IMR-90 (cell line): ENCODE results near the gene VSTM2A. TPM values are rescaled to one million over a fixed set of nuclear protein-coding genes. Genes with fewer than 3 reads are reported as not detected.

Experiments used
- ATAC-seq: fragments of 200-7000 bp; cut with Tn5 transposase; 2 replicates; pipeline ENCODE4 v1.9.1; 2020; ENCODE audit warnings: low read depth, mild to moderate bottlenecking, moderate library complexity
- BruUV-seq: library from RNA; stranded (reverse); fragments of 400-500 nt; replicated peaks from 2 replicates; lab custom pipeline; 2021; lab: Mats Ljungman, UMichigan
- CTCF ChIA-PET: fragments of 300-600 bp; formaldehyde crosslinking; extraction: SDS; loops from one replicate; lab custom pipeline; 2021; ENCODE audit warnings: antibody characterized with exemption; lab: Yijun Ruan, JAX
- POLR2A ChIA-PET: fragments of 300-600 bp; sonication (Branson Sonifier 250); formaldehyde crosslinking; loops from one replicate; lab custom pipeline; 2022; ENCODE audit warnings: antibody characterized with exemption; ENCODE audit not compliant: unreplicated experiment; lab: Charles Lee
- DNase-seq: peaks from one replicate; pipeline ENCODE4 v3.0.0; 2013
- H2AFZ ChIP-seq: replicated peaks from 2 replicates; pipeline ENCODE3; 2013; ENCODE audit warnings: low read length, mild to moderate bottlenecking; ENCODE audit not compliant: poor library complexity
- H2AK5ac ChIP-seq: 2 replicates; pipeline ENCODE4 v1.6.1; 2013; ENCODE audit warnings: low read depth, low read length, inconsistent platforms
- H2AK9ac ChIP-seq: replicated peaks from 2 replicates; pipeline ENCODE3; 2013; ENCODE audit warnings: mild to moderate bottlenecking, low read depth, low read length, moderate library complexity; ENCODE audit not compliant: poor library complexity
- H2BK120ac ChIP-seq: 2 replicates; pipeline ENCODE4 v1.6.1; 2013; ENCODE audit warnings: low read depth, low read length, inconsistent platforms
- H2BK15ac ChIP-seq: 3 replicates; pipeline ENCODE4 v1.6.1; 2013; ENCODE audit warnings: low read depth, low read length, inconsistent platforms
- H2BK20ac ChIP-seq: 2 replicates; pipeline ENCODE4 v1.6.1; 2013; ENCODE audit warnings: low read depth, mild to moderate bottlenecking, inconsistent platforms, low read length, moderate library complexity
- H2BK5ac ChIP-seq: 2 replicates; pipeline ENCODE4 v1.6.1; 2013; ENCODE audit warnings: mild to moderate bottlenecking, low read depth, low read length, inconsistent platforms; ENCODE audit not compliant: poor library complexity, severe bottlenecking
- H3K14ac ChIP-seq: replicated peaks from 2 replicates; pipeline ENCODE4 v1.6.1; 2013; ENCODE audit warnings: low read depth, low read length, inconsistent platforms
- H3K18ac ChIP-seq: 2 replicates; pipeline ENCODE4 v1.6.1; 2013; ENCODE audit warnings: low read depth, low read length, control low read depth
- H3K23ac ChIP-seq: 2 replicates; pipeline ENCODE4 v1.6.1; 2013; ENCODE audit warnings: low read depth, low read length, inconsistent platforms
- H3K27ac ChIP-seq: 2 replicates; pipeline ENCODE4 v1.5.1; 2013; ENCODE audit warnings: mild to moderate bottlenecking, control low read depth, low read length; ENCODE audit not compliant: insufficient read depth
- H3K27me3 ChIP-seq: 2 replicates; pipeline ENCODE4 v1.6.1; 2013; ENCODE audit warnings: low read length; ENCODE audit not compliant: control insufficient read depth, insufficient read depth
- H3K36me3 ChIP-seq: 2 replicates; pipeline ENCODE4 v1.6.1; 2013; ENCODE audit warnings: low read length, mixed read lengths; ENCODE audit not compliant: control insufficient read depth, insufficient read depth
- H3K4ac ChIP-seq: 2 replicates; pipeline ENCODE4 v1.6.1; 2013; ENCODE audit warnings: low read depth, low read length, inconsistent platforms
- H3K4me1 ChIP-seq: 2 replicates; pipeline ENCODE4 v1.6.1; 2013; ENCODE audit warnings: low read length, mixed read lengths; ENCODE audit not compliant: control insufficient read depth, insufficient read depth
- H3K4me2 ChIP-seq: 2 replicates; pipeline ENCODE4 v1.6.1; 2013; ENCODE audit warnings: low read depth, mild to moderate bottlenecking, control low read depth, low read length, moderate library complexity
- H3K4me3 ChIP-seq: 2 replicates; pipeline ENCODE4 v1.5.1; 2013; ENCODE audit warnings: low read depth, mild to moderate bottlenecking, control low read depth, low read length, moderate library complexity; ENCODE audit not compliant: insufficient read depth
- H3K56ac ChIP-seq: 2 replicates; pipeline ENCODE4 v1.6.1; 2013; ENCODE audit warnings: low read length, inconsistent platforms; ENCODE audit not compliant: insufficient read depth; ENCODE audit errors: extremely low read depth
- H3K79me1 ChIP-seq, 2 experiments: 2 replicates each; pipeline ENCODE4 v1.6.1; 2013; ENCODE audit warnings: low read length in 2 of 2, inconsistent platforms in 1 of 2, low read depth in 1 of 2
- H3K9ac ChIP-seq: 2 replicates; pipeline ENCODE4 v1.6.1; 2013; ENCODE audit warnings: low read depth, low read length, control low read depth
- H3K9me1 ChIP-seq: 2 replicates; pipeline ENCODE4 v1.6.1; 2013; ENCODE audit warnings: low read length, inconsistent platforms; ENCODE audit not compliant: insufficient read depth
- H3K9me3 ChIP-seq: 2 replicates; pipeline ENCODE4 v1.6.1; 2013; ENCODE audit warnings: low read length; ENCODE audit not compliant: control insufficient read depth, insufficient read depth
- H4K20me1 ChIP-seq: 2 replicates; pipeline ENCODE4 v1.6.1; 2013; ENCODE audit warnings: low read length, inconsistent platforms; ENCODE audit not compliant: insufficient read depth
- H4K5ac ChIP-seq: 2 replicates; pipeline ENCODE4 v1.6.1; 2013; ENCODE audit warnings: mild to moderate bottlenecking, low read depth, low read length, control low read depth
- H4K8ac ChIP-seq, 2 experiments: 2 replicates each; pipeline ENCODE4 v1.6.1; 2013; ENCODE audit warnings: low read depth in 2 of 2, low read length in 2 of 2, control low read depth in 1 of 2, inconsistent platforms in 1 of 2
- H4K91ac ChIP-seq: 2 replicates; pipeline ENCODE4 v1.6.1; 2013; ENCODE audit warnings: low read depth, low read length, inconsistent platforms; ENCODE audit not compliant: insufficient read depth
- MXI1 ChIP-seq: IDR thresholded peaks from 2 replicates; pipeline ENCODE4 v1.6.1; 2012; ENCODE audit warnings: low read depth, mild to moderate bottlenecking, low read length, moderate library complexity, borderline replicate concordance
- SMC3 ChIP-seq: fragments of 150-350 bp; IDR thresholded peaks from 2 replicates; pipeline ENCODE4 v1.6.1; 2016; ENCODE audit warnings: low read depth, mild to moderate bottlenecking, antibody characterized with exemption, low read length, moderate library complexity
- WGBS, 2 experiments: methylation state at CpG; one replicate each; pipeline versions ENCODE4 v1.1.5 to v1.1.7; 2013; ENCODE audit warnings: missing lambda C conversion rate in 2 of 2; ENCODE audit not compliant: insufficient read length in 1 of 2; ENCODE audit errors: extremely low coverage in 2 of 2; 5-methylcytosine and 5-hydroxymethylcytosine counted together
- dilution Hi-C: fragments of 300-500 bp; cut with HindIII; formaldehyde crosslinking; loops from one replicate; pipeline ENCODE4 v1.14.3; 2018; ENCODE audit warnings: low sequenced_read_pairs; ENCODE audit not compliant: unreplicated experiment
- in situ Hi-C: fragments of 300-500 bp; cut with MboI; formaldehyde crosslinking; loops from 3 replicates; pipeline ENCODE4 v1.14.3; 2019; ENCODE audit warnings: low sequenced_read_pairs, inconsistent platforms, mixed read lengths
- intact Hi-C: fragments of 100-400 bp; cut with micrococcal nuclease; formaldehyde crosslinking; loops from 2 replicates; pipeline ENCODE4 v1.10.0; 2022
- polyA plus RNA-seq, 3 experiments: library from polyadenylated mRNA; depleted of rRNA; stranded (reverse); fragments of >200 nt; gene quantifications; 2 replicates each; pipeline ENCODE4 v1.2.3, GENCODE V29; 2012; ENCODE audit warnings: low replicate concordance in 1 of 3
- total RNA-seq: library from RNA; depleted of rRNA; stranded (reverse); fragments of >200 nt; gene quantifications from 2 replicates; pipeline ENCODE4 v1.2.3, GENCODE V29; 2012

VSTM2A gene
- total and polyA plus RNA-seq, 2 of the 4 experiments (the other 2 are of a cell fraction) = not detected

GRCh38 chr7:54550471-54550870 is 8.3 kb downstream of the VSTM2A start:
- Histone ChIP-seq H2BK15ac (no peak overlapping the region), H3K18ac (no peak overlapping the region), H4K8ac (no peak overlapping the region), H3K14ac (no peak overlapping the region), H3K23ac (no peak overlapping the region), H3K4me2 (no peak overlapping the region), H3K9me1 (no peaks in the 10 kb centered on the region), H4K20me1 (no peaks in the 10 kb centered on the region), H2BK120ac (no peak overlapping the region), H2BK5ac (no peak overlapping the region), H4K91ac (no peak overlapping the region), H3K27me3 (peaks cover 7% of the 10 kb centered on the region; the same call in 1 of the 2 replicates), H2AFZ (no peak overlapping the region), H3K56ac (no peak overlapping the region), H3K27ac (no peak overlapping the region), H2BK20ac (no peak overlapping the region), H4K5ac (no peak overlapping the region), H3K36me3 (no peaks in the 10 kb centered on the region), H3K9ac (no peak overlapping the region), H3K4me3 (no peak overlapping the region), H3K4me1 (no peaks in the 10 kb centered on the region), H3K4ac (no peak overlapping the region), H3K79me1 (no peaks in the 10 kb centered on the region), H2AK9ac (no peak overlapping the region), H2AK5ac (no peak overlapping the region), H3K9me3 (no peaks in the 10 kb centered on the region)
- WGBS, 2 experiments = no CpG with 5 or more reads among the region's 3 CpGs
- no TSS peak for BruUV-seq
- TF ChIP-seq MXI1 (no peak), SMC3 (no peak)
- intact Hi-C loops = no loop called here
- dilution Hi-C loops = no loop called here
- ATAC-seq (no peak), DNase-seq (no peak)
- POLR2A ChIA-PET = no interaction called here
- in situ Hi-C loops = no loop called here
- CTCF ChIA-PET = interaction anchor here (0.7 kb wide), 1 partner anchor 12 kb away, joined by 3 read pairs; no protein-coding TSS in a partner anchor
